ENCODE data around the gene ASF1A. TPM values are rescaled to one million over a fixed set of nuclear protein-coding genes. Genes with fewer than 3 reads are reported as not detected.

Gene ASF1A
- polyA plus RNA-seq, 1 of the 3 experiments (the other 2 are of a cell fraction), result 5.4 TPM

GRCh38 chr6:118864341-118865099 lies 29.4 kb upstream of the ASF1A start:
- WGBS (ENCODE audit: low lambda C conversion rate), result 88% methylated on average over 7 of the region's 7 CpGs
- CTCF ChIA-PET, result interaction anchor here (0.7 to 0.8 kb wide), 2 partner anchors 37 to 581 kb away, joined by 3 read pairs; no protein-coding TSS in a partner anchor
- Histone ChIP-seq H3K4me3 (ENCODE audit: low read depth in 2 of 2, low read length in 1 of 2) (no peak overlapping the region), H3K9ac (no peak overlapping the region), H3K36me3 (replicated peaks in 1 of 2; ENCODE audit: control insufficient read depth in 1 of 2, insufficient read depth in 2 of 2, low read length in 1 of 2) (no peaks in the 10 kb centered on the region), H4K20me1 (ENCODE audit: insufficient read depth) (no peaks in the 10 kb centered on the region), H3F3A (replicated peaks; ENCODE audit: insufficient read depth) (no peaks in the 10 kb centered on the region), H3K27ac (ENCODE audit: low read depth in 2 of 2, low read length in 1 of 2) (no peak overlapping the region), H3K27me3 (ENCODE audit: insufficient read depth) (no peaks in the 10 kb centered on the region), H2AFZ (ENCODE audit: low read depth) (no peak overlapping the region), H3K4me1 (ENCODE audit: control insufficient read depth in 1 of 2, insufficient read depth in 2 of 2, low read depth in 1 of 2, low read length in 1 of 2) (no peaks in the 10 kb centered on the region), H3K9me2 (no peaks in the 10 kb centered on the region), H3K4me2 (no peak overlapping the region), H3K79me2 (ENCODE audit: insufficient read depth) (peaks cover 8% of the 10 kb centered on the region; the same call in 1 of the 2 replicates), H3K9me3 (no peaks in the 10 kb centered on the region)
- DNase-seq, result no peak
- TF ChIP-seq TCF12 (IDR thresholded peaks at IDR 0.05), result no peak
- no peak for TF ChIP-seq TAF1 (IDR thresholded peaks at IDR 0.05; ENCODE audit: borderline replicate concordance, low read depth, low read length)
- no peak for TF ChIP-seq RFX5 (IDR thresholded peaks at IDR 0.05; ENCODE audit: low read length)
- TF ChIP-seq RCOR1 (IDR thresholded peaks at IDR 0.05; ENCODE audit: low read length), result no peak
- TF ChIP-seq RAD21 (IDR thresholded peaks at IDR 0.05; ENCODE audit: low read length), result no peak
- no peak for TF ChIP-seq MXI1 (IDR thresholded peaks at IDR 0.05; ENCODE audit: low read depth, low read length)
- TF ChIP-seq USF2 (IDR thresholded peaks at IDR 0.05; ENCODE audit: borderline replicate concordance, low read depth, low read length), result no peak
- no peak for TF ChIP-seq GATA2 (CRISPR knock-in tag; IDR thresholded peaks at IDR 0.05)
- TF ChIP-seq NFIC (IDR thresholded peaks at IDR 0.05; ENCODE audit: borderline replicate concordance), result no peak
- TF ChIP-seq ZBTB33 (IDR thresholded peaks at IDR 0.05; ENCODE audit: borderline replicate concordance, low read depth), result no peak
- TF ChIP-seq, protein P1, sequence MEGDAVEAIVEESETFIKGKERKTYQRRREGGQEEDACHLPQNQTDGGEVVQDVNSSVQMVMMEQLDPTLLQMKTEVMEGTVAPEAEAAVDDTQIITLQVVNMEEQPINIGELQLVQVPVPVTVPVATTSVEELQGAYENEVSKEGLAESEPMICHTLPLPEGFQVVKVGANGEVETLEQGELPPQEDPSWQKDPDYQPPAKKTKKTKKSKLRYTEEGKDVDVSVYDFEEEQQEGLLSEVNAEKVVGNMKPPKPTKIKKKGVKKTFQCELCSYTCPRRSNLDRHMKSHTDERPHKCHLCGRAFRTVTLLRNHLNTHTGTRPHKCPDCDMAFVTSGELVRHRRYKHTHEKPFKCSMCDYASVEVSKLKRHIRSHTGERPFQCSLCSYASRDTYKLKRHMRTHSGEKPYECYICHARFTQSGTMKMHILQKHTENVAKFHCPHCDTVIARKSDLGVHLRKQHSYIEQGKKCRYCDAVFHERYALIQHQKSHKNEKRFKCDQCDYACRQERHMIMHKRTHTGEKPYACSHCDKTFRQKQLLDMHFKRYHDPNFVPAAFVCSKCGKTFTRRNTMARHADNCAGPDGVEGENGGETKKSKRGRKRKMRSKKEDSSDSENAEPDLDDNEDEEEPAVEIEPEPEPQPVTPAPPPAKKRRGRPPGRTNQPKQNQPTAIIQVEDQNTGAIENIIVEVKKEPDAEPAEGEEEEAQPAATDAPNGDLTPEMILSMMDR (IDR thresholded peaks at IDR 0.05), result no peak
- no peak for TF ChIP-seq JUND (IDR thresholded peaks at IDR 0.05)
- POLR2A ChIA-PET, result interaction anchor here (1.3 kb wide), 1 partner anchor 17 kb away, joined by 3 read pairs; no protein-coding TSS in a partner anchor

DNA sequence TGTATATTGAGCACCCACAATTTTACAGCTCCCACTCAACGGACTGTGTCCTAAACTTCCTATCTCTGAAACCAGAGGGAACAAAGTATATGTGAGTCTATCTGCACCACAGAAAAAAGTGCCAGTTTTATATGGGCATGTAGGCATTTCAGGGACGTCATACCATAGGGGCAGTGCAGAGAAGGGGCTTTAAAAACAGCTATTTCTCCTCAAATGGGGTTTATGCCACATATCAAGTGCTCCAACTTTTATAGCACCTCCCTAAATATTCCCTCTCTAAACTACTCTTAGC lies 28.9 kb upstream of the ASF1A start:
- POLR2A ChIA-PET, result interaction anchor here (1.3 kb wide), 1 partner anchor 17 kb away, joined by 3 read pairs; no protein-coding TSS in a partner anchor
- H4K20me1 ChIP-seq (ENCODE audit: insufficient read depth), result no peaks in the 10 kb centered on the region
- H3K79me2 ChIP-seq (ENCODE audit: insufficient read depth), result peaks cover 11% of the 10 kb centered on the region; the same call in 1 of the 2 replicates
- H3K4me2 ChIP-seq, result no peak overlapping the region
- CTCF ChIA-PET, result interaction anchor here (0.8 to 1.0 kb wide), 2 partner anchors 64 to 582 kb away, joined by 3 read pairs; no protein-coding TSS in a partner anchor
- H3K4me3 ChIP-seq (ENCODE audit: low read depth in 2 of 2, low read length in 1 of 2), result no peak overlapping the region
- H3K9me2 ChIP-seq, result no peaks in the 10 kb centered on the region
- H2AFZ ChIP-seq (ENCODE audit: low read depth), result no peak overlapping the region
- no peak overlapping the region for H3K9ac ChIP-seq
- no peaks in the 10 kb centered on the region for H3K36me3 ChIP-seq (replicated peaks in 1 of 2; ENCODE audit: control insufficient read depth in 1 of 2, insufficient read depth in 2 of 2, low read length in 1 of 2)
- no peaks in the 10 kb centered on the region for H3K9me3 ChIP-seq
- no peak for DNase-seq
- H3K4me1 ChIP-seq (ENCODE audit: control insufficient read depth in 1 of 2, insufficient read depth in 2 of 2, low read depth in 1 of 2, low read length in 1 of 2), result no peaks in the 10 kb centered on the region
- H3K27me3 ChIP-seq (ENCODE audit: insufficient read depth), result no peaks in the 10 kb centered on the region
- H3F3A ChIP-seq (replicated peaks; ENCODE audit: insufficient read depth), result no peaks in the 10 kb centered on the region
- no peak overlapping the region for H3K27ac ChIP-seq (ENCODE audit: low read depth in 2 of 2, low read length in 1 of 2)
- 81% methylated on average over 2 of the region's 2 CpGs for WGBS (ENCODE audit: low lambda C conversion rate)
- TF ChIP-seq POLR2AphosphoS5 (IDR thresholded peaks at IDR 0.05; ENCODE audit: low read depth, low read length) (no peak), RCOR1 (IDR thresholded peaks at IDR 0.05; ENCODE audit: low read length) (no peak), GABPA (IDR thresholded peaks at IDR 0.05; ENCODE audit: low read depth) (no peak), YY1 (IDR thresholded peaks at IDR 0.05; ENCODE audit: low read depth) (no peak), ZBTB33 (IDR thresholded peaks at IDR 0.05; ENCODE audit: borderline replicate concordance, low read depth) (no peak), MXI1 (IDR thresholded peaks at IDR 0.05; ENCODE audit: low read depth, low read length) (no peak), SMC3 (IDR thresholded peaks at IDR 0.05; ENCODE audit: low read depth, low read length) (no peak)
- TF ChIP-seq, protein P2, sequence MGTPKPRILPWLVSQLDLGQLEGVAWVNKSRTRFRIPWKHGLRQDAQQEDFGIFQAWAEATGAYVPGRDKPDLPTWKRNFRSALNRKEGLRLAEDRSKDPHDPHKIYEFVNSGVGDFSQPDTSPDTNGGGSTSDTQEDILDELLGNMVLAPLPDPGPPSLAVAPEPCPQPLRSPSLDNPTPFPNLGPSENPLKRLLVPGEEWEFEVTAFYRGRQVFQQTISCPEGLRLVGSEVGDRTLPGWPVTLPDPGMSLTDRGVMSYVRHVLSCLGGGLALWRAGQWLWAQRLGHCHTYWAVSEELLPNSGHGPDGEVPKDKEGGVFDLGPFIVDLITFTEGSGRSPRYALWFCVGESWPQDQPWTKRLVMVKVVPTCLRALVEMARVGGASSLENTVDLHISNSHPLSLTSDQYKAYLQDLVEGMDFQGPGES (IDR thresholded peaks at IDR 0.05; ENCODE audit: low read depth, low read length), result no peak
- TF ChIP-seq, protein P3, sequence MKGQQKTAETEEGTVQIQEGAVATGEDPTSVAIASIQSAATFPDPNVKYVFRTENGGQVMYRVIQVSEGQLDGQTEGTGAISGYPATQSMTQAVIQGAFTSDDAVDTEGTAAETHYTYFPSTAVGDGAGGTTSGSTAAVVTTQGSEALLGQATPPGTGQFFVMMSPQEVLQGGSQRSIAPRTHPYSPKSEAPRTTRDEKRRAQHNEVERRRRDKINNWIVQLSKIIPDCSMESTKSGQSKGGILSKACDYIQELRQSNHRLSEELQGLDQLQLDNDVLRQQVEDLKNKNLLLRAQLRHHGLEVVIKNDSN (IDR thresholded peaks at IDR 0.05; ENCODE audit: borderline replicate concordance, low read depth), result no peak
